ENCODE measurements around the gene P2RX2. TPM values are rescaled to one million over a fixed set of nuclear protein-coding genes. Genes with fewer than 3 reads are reported as not detected.

Gene P2RX2
- total and polyA plus RNA-seq, 2 of the 4 experiments (the other 2 are of a cell fraction), result not detected

DNA sequence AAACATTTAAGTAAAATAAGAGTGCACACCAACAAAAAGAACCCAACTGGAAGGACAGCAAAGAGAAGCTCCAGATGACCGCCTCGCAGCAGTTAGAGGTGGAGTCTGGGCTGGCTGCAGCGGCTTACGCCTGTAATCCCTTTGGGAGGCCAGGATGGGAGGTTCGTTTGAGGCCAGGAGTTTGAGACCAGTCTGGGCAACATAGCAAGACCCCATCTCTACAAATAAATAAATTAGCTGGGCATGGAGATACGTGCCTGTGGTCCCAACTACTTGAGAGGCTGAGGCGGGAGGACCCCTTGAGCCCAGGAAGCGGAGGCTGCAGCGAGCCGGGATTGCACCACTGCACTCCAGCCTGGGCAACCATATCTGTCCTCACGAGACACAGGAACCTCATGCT is 23.4 kb upstream of the P2RX2 start:
- H2BK15ac ChIP-seq (ENCODE audit: low read depth, low read length), result no peak overlapping the region
- no peak overlapping the region for H4K5ac ChIP-seq (ENCODE audit: low read depth, low read length)
- no peak for DNase-seq
- H3K27me3 ChIP-seq (ENCODE audit: control insufficient read depth, insufficient read depth, low read length), result no peaks in the 10 kb centered on the region; the same call in 1 of the 2 replicates
- no TSS peak for BruUV-seq (replicated peaks)
- H2BK5ac ChIP-seq (ENCODE audit: low read depth, low read length, poor library complexity, severe bottlenecking), result no peak overlapping the region
- no peak overlapping the region for H3K4me2 ChIP-seq (ENCODE audit: low read depth, low read length)
- no peak overlapping the region for H3K56ac ChIP-seq (ENCODE audit: extremely low read depth, insufficient read depth, low read length)
- TF ChIP-seq CHD1 (IDR thresholded peaks at IDR 0.05; ENCODE audit: low read depth, low read length) (no peak), POLR2A (IDR thresholded peaks at IDR 0.05; ENCODE audit: low read depth, low read length) (no peak), MXI1 (IDR thresholded peaks at IDR 0.05; ENCODE audit: borderline replicate concordance, low read depth, low read length) (no peak), RCOR1 (IDR thresholded peaks at IDR 0.05; ENCODE audit: insufficient replicate concordance, low read length) (no peak), RAD21 (IDR thresholded peaks at IDR 0.05; ENCODE audit: low read length) (no peak), SMC3 (IDR thresholded peaks at IDR 0.05; ENCODE audit: low read depth, low read length) (no peak), RFX5 (IDR thresholded peaks at IDR 0.05; ENCODE audit: low read depth, low read length) (no peak)
- TF ChIP-seq, protein P1, sequence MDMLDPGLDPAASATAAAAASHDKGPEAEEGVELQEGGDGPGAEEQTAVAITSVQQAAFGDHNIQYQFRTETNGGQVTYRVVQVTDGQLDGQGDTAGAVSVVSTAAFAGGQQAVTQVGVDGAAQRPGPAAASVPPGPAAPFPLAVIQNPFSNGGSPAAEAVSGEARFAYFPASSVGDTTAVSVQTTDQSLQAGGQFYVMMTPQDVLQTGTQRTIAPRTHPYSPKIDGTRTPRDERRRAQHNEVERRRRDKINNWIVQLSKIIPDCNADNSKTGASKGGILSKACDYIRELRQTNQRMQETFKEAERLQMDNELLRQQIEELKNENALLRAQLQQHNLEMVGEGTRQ (IDR thresholded peaks at IDR 0.05; ENCODE audit: low read depth, low read length), result no peak
- TF ChIP-seq, protein P2, sequence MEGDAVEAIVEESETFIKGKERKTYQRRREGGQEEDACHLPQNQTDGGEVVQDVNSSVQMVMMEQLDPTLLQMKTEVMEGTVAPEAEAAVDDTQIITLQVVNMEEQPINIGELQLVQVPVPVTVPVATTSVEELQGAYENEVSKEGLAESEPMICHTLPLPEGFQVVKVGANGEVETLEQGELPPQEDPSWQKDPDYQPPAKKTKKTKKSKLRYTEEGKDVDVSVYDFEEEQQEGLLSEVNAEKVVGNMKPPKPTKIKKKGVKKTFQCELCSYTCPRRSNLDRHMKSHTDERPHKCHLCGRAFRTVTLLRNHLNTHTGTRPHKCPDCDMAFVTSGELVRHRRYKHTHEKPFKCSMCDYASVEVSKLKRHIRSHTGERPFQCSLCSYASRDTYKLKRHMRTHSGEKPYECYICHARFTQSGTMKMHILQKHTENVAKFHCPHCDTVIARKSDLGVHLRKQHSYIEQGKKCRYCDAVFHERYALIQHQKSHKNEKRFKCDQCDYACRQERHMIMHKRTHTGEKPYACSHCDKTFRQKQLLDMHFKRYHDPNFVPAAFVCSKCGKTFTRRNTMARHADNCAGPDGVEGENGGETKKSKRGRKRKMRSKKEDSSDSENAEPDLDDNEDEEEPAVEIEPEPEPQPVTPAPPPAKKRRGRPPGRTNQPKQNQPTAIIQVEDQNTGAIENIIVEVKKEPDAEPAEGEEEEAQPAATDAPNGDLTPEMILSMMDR (conservative IDR thresholded peaks at IDR 0.05; ENCODE audit: low read depth, low read length), result no peak
- H4K20me1 ChIP-seq (ENCODE audit: insufficient read depth, low read length), result peaks cover 2% of the 10 kb centered on the region; the same call in 1 of the 2 replicates
- H3K18ac ChIP-seq (ENCODE audit: low read depth, low read length), result no peak overlapping the region
- H4K91ac ChIP-seq (ENCODE audit: insufficient read depth, low read depth, low read length), result no peak overlapping the region
- H3K23ac ChIP-seq (ENCODE audit: low read depth, low read length), result no peak overlapping the region
- no peak overlapping the region for H4K8ac ChIP-seq (ENCODE audit: low read depth in 2 of 2, low read length in 2 of 2)
- H3K4ac ChIP-seq (ENCODE audit: low read depth, low read length), result no peak overlapping the region
- H2BK120ac ChIP-seq (ENCODE audit: low read depth, low read length), result no peak overlapping the region
- no peak overlapping the region for H2BK20ac ChIP-seq (ENCODE audit: low read depth, low read length)
- H3K9me1 ChIP-seq (ENCODE audit: insufficient read depth, low read length), result 0 out of 2 replicates have a peak, but pooled peaks cover 7% of the 10 kb centered on the region
- no peak overlapping the region for H3K9ac ChIP-seq (ENCODE audit: low read depth, low read length)
- peaks cover 6% of the 10 kb centered on the region; the same call in 1 of the 2 replicates for H3K4me1 ChIP-seq (ENCODE audit: control insufficient read depth, insufficient read depth, low read length)
- WGBS, 2 experiments (ENCODE audit: extremely low coverage in 2 of 2, insufficient read length in 1 of 2), result 82% methylated on average over 4 of the region's 11 CpGs; no CpG with 5 or more reads in 1 of the 2 experiments
- no peak overlapping the region for H3K4me3 ChIP-seq (ENCODE audit: insufficient read depth, low read depth, low read length)
- H3K27ac ChIP-seq (ENCODE audit: insufficient read depth, low read length), result no peak overlapping the region
- ChIA-PET POLR2A (ENCODE audit: unreplicated experiment) (no interaction called here), CTCF (no interaction called here)
- H3K9me3 ChIP-seq (ENCODE audit: control insufficient read depth, insufficient read depth, low read length), result no peaks in the 10 kb centered on the region
- in situ Hi-C loops (cut with MboI; ENCODE audit: low sequenced_read_pairs), result no loop called here
- intact Hi-C loops (cut with micrococcal nuclease), result no loop called here
- H2AK9ac ChIP-seq (replicated peaks; ENCODE audit: low read depth, low read length, poor library complexity), result no peak overlapping the region
- H2AK5ac ChIP-seq (ENCODE audit: low read depth, low read length), result no peak overlapping the region
- H3K14ac ChIP-seq (replicated peaks; ENCODE audit: low read depth, low read length), result no peak overlapping the region
- no peak for ATAC-seq (ENCODE audit: low read depth)
- H3K79me1 ChIP-seq (ENCODE audit: low read depth in 1 of 2, low read length in 2 of 2), result no peaks in the 10 kb centered on the region
- H3K36me3 ChIP-seq (ENCODE audit: control insufficient read depth, insufficient read depth, low read length), result no peaks in the 10 kb centered on the region
- H2AFZ ChIP-seq (replicated peaks; ENCODE audit: low read length, poor library complexity), result no peak overlapping the region
- dilution Hi-C loops (cut with HindIII; ENCODE audit: low sequenced_read_pairs, unreplicated experiment), result no loop called here

Data from IMR-90 (cell line).